Measurements from ENCODE around the gene ST8SIA5.

The ST8SIA5 gene

DNA sequence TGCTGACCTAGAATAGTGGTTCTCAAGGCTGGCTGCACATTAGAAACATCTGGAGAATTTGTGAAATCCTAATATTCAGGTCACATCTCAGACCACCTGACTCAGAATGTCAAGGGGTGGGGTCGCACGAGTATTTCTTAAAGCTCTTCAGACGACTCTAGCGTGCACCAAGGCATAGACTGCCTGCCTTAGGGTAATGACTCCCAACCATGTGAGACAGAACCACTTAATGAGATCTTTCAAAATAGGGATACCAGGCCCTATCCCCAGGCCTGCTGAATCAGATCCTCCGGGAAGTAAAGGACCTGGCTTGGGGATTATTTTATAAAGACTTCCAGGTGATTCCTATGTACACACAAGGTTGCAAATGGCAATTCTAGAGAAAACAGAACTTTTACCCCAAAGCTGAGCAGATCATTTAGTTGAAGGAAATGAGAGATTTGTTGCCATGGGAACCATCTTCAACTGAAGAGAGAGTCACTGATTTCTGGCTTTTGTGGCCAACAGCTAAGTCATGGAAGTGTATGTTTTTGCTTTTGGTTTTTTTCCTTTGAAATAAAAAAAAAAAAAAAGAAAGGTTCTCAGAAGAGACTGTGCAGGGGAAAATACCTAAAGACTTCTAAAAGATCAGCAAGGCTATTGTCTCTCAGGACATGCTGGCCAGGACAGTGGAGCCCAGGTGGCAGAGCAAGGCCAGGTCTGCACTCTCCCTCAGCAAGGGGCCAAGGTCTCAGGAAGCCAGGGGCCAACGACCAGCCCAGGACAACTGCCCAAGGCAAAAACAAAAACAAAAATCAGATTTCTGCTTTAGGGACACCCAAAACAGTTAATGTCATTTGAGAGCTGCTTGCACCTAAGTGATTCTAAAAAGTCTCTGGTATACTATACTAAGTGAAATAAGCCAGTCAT is 84.5 kb downstream of the ST8SIA5 start:
- no peak for DNase-seq (ENCODE audit: low read depth in 2 of 2)

DNA sequence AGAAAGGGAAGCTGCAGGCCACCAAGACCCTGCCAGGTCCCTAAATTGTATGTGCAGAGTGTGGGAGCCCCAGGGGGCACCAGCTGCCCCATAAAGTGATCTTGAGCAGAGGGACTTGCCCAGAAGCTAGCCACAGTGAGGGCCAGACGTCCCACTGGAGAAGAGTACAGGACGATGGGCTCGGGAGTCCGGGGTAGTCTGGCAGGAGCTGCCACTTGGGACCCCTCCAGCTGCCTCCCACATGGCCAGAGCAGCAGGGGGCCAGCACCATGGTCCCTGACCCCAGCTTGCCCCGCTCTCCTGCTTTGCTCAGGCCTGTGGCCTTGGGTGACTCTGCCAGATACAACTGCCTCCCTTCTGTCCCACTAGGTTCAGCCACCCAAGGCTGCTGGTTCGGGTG is 88.2 kb downstream of the ST8SIA5 start:
- no peak for DNase-seq (ENCODE audit: low read depth in 2 of 2)

DNA sequence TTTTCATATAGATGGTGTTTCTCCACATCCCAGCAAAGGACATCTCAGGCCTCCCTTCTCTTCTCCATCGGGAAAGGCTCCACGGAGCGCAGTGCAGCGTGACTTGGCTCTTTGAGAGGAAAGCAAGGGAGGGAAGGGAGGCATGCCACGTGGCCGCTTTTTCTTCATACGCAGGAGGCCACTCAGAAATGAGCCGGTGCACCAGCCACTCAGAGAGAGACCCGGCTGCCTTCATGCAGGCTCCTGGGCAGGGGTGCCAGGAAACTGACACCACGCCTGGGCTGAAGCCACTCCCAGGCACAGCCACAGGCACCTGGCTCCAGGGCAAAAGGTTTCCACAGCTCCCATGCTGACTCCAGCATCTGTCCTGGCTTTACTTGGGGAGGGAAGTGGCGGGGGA is 88.7 kb downstream of the ST8SIA5 start:
- DNase-seq (ENCODE audit: low read depth in 2 of 2): no peak

DNA sequence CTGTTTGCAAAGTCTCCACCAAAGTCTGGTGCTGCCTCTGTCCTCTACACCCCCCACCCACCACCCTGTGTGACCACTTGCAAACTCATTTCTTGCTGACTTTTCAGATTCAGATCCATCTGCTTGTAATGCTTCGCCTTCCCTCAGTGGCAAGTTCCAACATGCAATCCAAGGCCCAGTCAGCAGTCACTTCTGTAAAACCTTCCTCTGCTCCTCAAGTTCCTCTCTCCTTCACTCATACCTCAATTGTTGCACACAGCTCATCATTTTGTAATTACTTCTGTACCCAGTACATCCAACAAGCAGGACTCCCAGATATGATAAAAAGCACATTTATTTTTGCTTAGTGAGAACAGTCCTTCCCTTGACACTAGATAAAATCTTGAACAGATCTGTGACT is 93.3 kb downstream of the ST8SIA5 start:
- no peak for DNase-seq (ENCODE audit: low read depth in 2 of 2)

DNA sequence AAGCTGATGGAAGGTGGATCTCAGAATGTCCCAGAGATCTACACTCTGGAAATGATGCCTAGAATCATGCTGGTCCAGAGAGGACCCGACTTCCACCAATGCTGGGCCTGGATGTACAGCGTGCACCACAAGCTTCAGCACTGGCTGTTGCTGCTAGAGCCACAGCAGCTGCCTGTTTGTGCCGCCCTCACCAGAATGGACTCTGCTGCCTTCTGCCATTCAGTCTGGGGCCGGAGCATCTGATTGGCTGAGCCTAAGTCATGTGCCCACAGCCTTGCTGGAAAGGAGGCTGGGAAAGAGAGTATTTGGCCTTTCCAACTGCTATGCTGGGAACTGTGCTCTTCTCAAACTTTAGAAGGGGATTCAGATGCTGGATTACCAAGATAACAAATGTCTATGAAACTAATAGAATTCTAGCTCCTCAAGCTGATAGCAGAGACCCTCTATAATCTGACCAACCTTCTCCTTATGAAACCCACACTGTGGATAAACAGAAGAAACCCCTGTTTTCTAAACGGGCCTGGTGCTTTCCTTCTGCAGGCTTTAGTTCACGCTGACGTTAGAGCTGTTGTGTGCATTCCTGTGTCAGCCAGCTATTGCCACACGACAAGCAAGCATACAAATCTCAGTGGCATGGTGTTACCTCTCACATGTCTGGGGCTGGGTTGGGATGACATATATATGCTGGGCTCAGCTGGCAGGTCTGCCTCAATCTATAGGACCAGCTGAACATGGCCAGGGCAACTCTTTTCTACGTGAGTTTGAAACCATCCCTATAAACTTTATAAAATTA is 95.7 kb downstream of the ST8SIA5 start:
- no peak for DNase-seq (ENCODE audit: low read depth in 2 of 2)

- DNase-seq (ENCODE audit: low read depth in 2 of 2): no peak
These were observed 97.4 kb downstream of the ST8SIA5 start for GRCh38 chr18:46659484-46659883.

DNA sequence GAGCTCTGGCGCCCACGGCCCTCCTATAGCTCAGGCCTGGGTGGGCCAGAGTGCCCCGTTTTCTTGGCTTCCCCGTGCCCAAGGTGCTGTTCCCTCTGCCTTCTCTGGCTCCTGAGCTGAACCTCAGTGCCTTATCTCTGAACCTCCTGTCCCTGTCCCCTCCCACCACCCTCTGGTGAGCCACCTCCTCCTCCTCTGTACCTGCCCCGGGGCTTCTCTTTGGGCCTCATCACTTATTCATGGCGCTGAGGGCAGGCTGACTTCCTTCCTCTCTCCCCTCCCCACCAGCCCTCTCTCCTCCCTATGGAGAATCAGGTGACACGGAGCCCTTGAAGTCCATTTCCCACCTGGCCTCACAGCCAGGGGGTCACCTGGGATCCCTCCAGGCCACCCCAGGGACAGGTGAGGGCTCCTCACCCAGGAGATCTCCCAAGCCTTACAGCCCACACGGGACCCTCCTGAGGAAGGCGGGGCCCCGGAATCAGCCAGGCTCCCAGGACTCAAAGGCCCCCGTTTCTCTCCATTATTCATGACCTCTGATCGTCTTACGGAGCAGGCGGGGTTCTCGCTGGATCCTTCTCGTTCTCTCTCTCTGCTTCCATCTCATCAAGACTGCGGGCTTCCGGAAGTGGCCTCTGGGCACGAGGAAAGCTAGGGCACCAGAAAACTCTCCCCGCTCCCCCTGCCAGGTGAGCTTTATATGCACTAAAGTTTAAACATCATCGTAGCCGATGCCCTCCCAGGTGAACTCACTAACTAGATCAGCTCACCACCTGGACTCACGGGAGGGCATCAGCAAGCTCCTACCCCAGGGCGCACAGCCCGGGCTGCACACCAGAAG is 99.5 kb downstream of the ST8SIA5 start, which contains the start of gene LOXHD1:
LOXHD1 (minus strand) TSS at position 106 of the 841 bp plus-strand sequence. CDS start 187 bp downstream, outside the sequence.
- DNase-seq (ENCODE audit: low read depth in 2 of 2): no peak

DNA sequence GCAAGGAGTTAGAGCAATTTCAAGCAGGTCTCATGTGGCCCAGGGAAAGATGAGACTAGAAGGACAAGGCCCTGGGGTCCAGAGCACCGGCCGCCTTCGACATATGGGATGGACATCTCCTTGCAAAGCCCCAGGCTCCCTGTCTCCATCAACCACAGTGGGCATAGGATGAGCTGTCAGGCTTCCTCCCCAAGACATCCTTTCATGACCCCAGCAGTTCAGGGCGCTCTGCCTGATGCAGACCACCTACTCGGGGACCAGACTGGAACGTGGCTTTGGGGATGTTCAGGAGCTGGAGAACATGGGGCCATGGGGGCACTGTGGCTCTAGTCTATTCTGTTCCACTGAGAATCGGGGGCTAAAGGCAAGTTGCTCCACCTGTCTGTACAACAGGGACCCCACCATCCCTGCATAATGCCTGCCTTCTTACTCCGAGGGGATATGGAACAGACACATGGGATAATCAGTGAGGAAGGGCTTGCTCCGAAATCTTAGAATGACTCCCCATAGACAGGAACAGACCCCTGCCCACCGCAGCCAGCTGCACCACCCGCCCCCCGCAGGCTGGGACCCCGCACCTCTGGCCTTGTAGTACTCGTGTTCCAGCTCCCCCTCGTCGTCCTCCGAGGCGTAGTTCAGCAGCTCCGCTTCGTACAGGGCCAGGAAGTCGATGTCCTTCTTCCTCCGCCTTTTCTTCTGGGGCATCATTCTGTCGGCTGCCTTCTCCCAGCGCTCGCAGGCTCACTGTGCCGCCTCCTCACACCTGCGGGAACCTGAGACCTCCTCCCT is 100.3 kb downstream of the ST8SIA5 start:
- DNase-seq (ENCODE audit: low read depth in 2 of 2): no peak

- no peak for DNase-seq (ENCODE audit: low read depth in 2 of 2)
These were observed 104.5 kb downstream of the ST8SIA5 start for GRCh38 chr18:46652372-46652771.

- no peak for DNase-seq (ENCODE audit: low read depth in 2 of 2)
These were observed 106.2 kb downstream of the ST8SIA5 start for GRCh38 chr18:46650681-46651080.

DNA sequence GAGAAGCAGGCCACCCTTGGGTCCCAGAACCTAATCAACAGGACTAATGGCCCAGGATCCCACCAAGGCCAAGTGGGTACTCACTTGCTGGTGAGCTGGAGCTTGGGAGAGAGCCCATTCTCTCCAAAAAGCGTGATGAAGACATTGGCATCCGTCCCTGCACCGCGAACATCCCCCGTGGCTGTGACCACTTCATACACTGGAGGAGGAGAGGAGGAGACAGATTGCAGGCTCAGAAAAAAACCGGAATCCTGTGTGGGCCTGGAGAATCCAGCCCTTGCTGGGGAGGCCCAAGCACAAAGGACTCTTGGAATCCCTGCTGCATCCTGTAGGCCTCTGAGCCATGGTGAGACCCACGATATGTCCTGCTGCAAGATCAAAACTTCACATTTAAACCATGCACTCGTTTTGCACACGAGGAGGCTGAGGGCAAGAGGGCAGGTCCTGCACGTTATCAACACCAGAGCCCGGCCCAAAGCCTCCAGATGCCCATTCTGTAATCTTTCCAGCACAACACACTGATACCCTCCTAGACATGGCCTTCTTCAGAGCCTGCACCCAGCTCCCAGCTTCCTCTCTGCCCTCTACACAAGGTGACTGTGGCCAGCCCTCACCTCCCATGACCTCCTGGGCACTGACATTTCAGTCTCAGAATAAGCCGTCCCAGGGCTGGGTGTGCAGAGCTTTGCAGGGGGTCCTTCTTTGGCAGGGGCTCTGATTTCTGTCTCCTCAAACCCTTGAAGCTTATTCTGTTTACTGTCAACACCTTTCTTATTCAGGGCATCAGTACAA is 107.6 kb downstream of the ST8SIA5 start:
- DNase-seq (ENCODE audit: low read depth in 2 of 2): no peak

- no peak for DNase-seq (ENCODE audit: low read depth in 2 of 2)
These were observed 110.4 kb downstream of the ST8SIA5 start for GRCh38 chr18:46646468-46646867.

GRCh38 chr18:46642561-46642960 is 114.3 kb downstream of the ST8SIA5 start:
- no peak for DNase-seq (ENCODE audit: low read depth in 2 of 2)

GRCh38 chr18:46641917-46642316 is 114.9 kb downstream of the ST8SIA5 start:
- DNase-seq (ENCODE audit: low read depth in 2 of 2): no peak

- no peak for DNase-seq (ENCODE audit: low read depth in 2 of 2)
These were observed 117.5 kb downstream of the ST8SIA5 start for GRCh38 chr18:46639386-46639785.

DNA sequence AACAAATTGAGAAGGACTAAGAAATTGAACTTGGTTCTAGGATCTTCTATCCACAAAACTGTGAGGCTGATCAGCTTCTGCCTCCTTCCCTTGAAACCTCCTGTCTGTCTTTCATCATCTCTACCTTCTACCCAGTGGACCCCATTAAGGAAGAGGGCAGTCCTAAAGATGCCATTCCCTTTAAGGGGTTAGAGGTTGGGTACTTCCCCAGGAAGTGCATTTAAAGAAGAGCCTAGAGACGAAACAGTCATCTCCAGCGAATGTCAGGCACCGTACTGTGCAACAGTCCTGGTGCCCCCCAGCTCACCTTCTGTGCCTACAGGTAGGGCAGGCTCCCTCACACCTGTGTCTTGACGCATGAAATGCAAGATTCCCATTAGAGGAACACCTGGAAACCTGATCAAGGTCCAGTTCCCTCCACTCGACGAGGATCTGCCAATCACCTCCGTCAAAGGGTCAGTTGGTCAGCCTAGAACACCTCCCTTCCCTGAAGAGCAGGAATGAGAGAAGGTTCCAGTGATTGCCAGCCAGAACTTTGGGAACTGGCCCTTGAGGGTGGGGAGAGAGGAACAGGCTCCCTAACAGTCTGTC is 120.7 kb downstream of the ST8SIA5 start:
- no peak for DNase-seq (ENCODE audit: low read depth in 2 of 2)

GRCh38 chr18:46632401-46633071 is 124.3 kb downstream of the ST8SIA5 start:
- DNase-seq (ENCODE audit: low read depth in 2 of 2): no peak

- DNase-seq (ENCODE audit: low read depth in 2 of 2): no peak
These were observed 125.9 kb downstream of the ST8SIA5 start for GRCh38 chr18:46630991-46631390.

DNA sequence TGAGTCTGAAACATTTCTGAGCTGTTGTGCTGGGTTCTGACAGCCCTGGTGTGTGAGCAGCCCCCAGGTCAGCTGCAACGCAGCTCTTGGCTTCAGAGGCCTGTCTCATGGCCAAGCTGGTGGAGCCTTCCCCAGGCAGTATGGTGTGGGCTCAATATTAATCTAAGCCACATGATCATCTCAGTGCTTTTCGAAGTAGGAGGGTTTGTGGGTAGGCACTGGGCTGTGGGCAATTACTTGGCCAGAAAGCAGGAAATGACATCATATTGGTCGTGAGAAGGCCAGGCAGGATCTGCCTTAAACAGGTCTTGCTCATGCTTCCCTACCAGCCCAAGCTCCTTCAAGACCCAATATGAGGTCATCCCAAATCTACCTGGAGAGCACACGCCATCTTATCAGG is 126.7 kb downstream of the ST8SIA5 start:
- no peak for DNase-seq (ENCODE audit: low read depth in 2 of 2)

Measured in stimulated activated CD8-positive, alpha-beta memory T cell treated with anti-CD3 and anti-CD28 coated beads, Interleukin-15, amount 100 ng/mL, for 4 hours (primary cell).